GM23338 (cell line): ENCODE data around the gene TEDC1.

Experiments used
- CREB1 ChIP-seq: fragments of 250-450 bp; sonication (Bioruptor Pico); IDR thresholded peaks from 2 replicates; pipeline ENCODE4 v1.5.0; 2020; ENCODE audit warnings: low read depth, mild to moderate bottlenecking, moderate library complexity
- CTCF ChIP-seq, 2 experiments: fragments of 200-600 bp in 1 of 2; sonication (generic) in 1 of 2; conservative IDR thresholded peaks; 2 replicates each; pipeline versions ENCODE4 v1.5.1 to v1.6.1; 2016 to 2017; ENCODE audit warnings: antibody characterized with exemption in 2 of 2, low read depth in 2 of 2, mild to moderate bottlenecking in 2 of 2, moderate library complexity in 1 of 2
- ETS1 ChIP-seq: IDR thresholded peaks from 2 replicates; pipeline ENCODE4 v1.6.1; 2016; ENCODE audit warnings: antibody characterized with exemption
- EZH2 ChIP-seq: fragments of 200-600 bp; sonication (generic); IDR thresholded peaks from one replicate; pipeline ENCODE4 v1.8.0; 2017; ENCODE audit warnings: antibody characterized with exemption, mild to moderate bottlenecking, low read depth; ENCODE audit not compliant: unreplicated experiment
- EZH2phosphoT487 ChIP-seq: fragments of 200-600 bp; sonication (generic); IDR thresholded peaks from one replicate; pipeline ENCODE4 v1.8.1; 2018; ENCODE audit warnings: antibody characterized with exemption; ENCODE audit not compliant: unreplicated experiment
- POLR2AphosphoS5 ChIP-seq: IDR thresholded peaks from 2 replicates; pipeline ENCODE4 v1.6.1; 2016; ENCODE audit warnings: antibody characterized with exemption, low read depth
- REST ChIP-seq: IDR thresholded peaks from one replicate; pipeline ENCODE4 v1.6.1; 2018; ENCODE audit warnings: antibody characterized with exemption; ENCODE audit not compliant: unreplicated experiment
- STAT1 ChIP-seq: IDR thresholded peaks from one replicate; pipeline ENCODE4 v1.6.1; 2016; ENCODE audit warnings: antibody characterized with exemption; ENCODE audit not compliant: unreplicated experiment
- ZNF114 ChIP-seq: fragments of 250-450 bp; sonication (Bioruptor Pico); IDR thresholded peaks from 2 replicates; pipeline ENCODE4 v1.5.0; 2020; ENCODE audit warnings: mild to moderate bottlenecking, moderate library complexity
- ZNF331 ChIP-seq: fragments of 250-450 bp; sonication (Bioruptor Pico); IDR thresholded peaks from 2 replicates; pipeline ENCODE4 v1.5.0; 2020; ENCODE audit warnings: low read depth, mild to moderate bottlenecking, moderate library complexity

GRCh38 chr14:105483300-105484068, 7.6 kb upstream of the TEDC1 start:
- TF ChIP-seq CTCF (conservative IDR thresholded peaks at IDR 0.05; ENCODE audit: low read depth in 2 of 2) (no peak), STAT1 (no peak), POLR2AphosphoS5 (no peak), CREB1 (no peak), EZH2 (no peak), EZH2phosphoT487 (no peak), REST (no peak), ETS1 (no peak), ZNF114 (CRISPR knock-in tag) (no peak), ZNF331 (CRISPR knock-in tag) (no peak)
